GM18502 (cell line): ENCODE data around the gene MRPS34.

ENCODE experiments used
- ATAC-seq: cut with Tn5 transposase; IDR thresholded peaks from one replicate; pipeline ENCODE4 v1.9.1; 2021; ENCODE audit warnings: mild to moderate bottlenecking; ENCODE audit not compliant: unreplicated experiment, poor library complexity

MRPS34 gene

DNA sequence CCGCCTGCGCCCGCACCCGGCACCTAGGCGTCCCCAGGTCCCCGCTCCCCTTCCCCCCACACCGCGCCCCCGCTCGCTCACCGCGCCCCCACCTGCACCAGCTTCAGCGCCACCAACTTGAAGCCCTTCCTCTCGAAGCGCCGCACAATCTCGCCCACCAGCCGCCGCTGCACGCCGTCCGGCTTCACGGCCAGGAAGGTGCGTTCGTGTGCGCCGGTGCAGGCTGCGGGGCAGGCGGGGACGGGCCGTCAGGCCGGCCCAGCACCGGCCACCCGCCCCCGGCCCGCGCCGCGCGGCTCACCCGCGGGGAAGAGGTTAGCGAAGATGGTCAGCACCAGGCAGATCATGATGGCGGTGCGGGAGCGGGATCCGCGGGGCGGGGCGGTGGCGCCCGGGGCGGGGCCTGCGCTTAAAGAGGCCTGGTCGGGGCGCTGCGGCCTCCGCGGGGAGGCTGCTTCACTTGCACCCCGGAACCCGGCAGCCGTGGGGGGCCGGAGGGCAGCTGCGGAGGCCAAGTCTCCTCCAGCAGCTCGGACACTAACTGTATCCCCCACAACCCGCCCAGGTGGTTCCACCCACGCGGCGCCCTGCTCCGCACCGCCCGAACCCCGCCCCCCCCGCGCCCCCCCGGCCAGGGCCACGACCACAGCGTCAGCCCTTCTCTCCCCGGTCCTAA, 1.6 kb downstream of the MRPS34 start, which contains the start of gene NME3:
Gene NME3, minus strand, starts transcription at position 356 of the 676 bp plus-strand sequence. Its CDS starts 9 bp downstream, at position 347.
- ATAC-seq, result no peak

DNA sequence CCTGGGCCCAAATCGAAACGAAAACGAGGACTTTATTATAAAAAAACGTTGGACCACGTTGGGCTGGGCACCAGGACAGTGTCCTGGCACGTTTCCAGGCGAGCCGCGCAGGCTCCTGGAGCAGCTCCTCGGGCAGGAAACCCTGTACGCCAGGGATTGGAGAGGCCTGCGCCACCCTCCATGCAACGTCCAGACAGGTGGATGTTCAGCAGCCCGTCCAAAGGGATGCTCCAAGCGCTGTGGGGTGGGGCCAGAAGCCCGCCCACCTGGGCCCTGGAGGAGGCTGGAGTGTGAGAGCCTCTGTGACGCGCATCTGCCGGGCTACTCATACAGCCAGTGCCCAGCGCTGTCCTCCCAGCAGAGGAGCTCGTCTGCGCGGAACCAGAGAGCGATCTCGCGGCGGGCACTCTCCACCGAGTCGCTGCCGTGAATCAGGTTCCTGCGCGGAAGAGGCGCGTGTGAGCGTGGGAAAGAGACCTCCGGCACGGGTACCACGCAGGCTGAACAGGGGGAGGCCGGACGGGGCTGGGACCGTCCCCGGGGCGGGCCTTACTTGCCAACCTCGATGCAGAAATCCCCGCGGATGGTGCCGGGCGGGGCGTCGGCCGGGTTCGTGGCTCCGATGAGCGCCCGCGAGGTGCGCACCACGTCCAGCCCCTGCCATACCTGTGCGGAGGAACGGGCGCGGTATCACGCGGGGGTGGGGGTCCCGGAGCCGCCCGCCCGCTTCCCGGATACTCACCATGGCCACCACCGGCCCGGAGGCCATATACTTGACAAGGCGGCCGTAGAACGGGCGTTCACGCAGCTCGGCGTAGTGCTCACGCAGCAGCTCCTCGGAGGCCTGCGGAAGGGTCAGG, 2.4 kb downstream of the MRPS34 start:
- no peak for ATAC-seq

DNA sequence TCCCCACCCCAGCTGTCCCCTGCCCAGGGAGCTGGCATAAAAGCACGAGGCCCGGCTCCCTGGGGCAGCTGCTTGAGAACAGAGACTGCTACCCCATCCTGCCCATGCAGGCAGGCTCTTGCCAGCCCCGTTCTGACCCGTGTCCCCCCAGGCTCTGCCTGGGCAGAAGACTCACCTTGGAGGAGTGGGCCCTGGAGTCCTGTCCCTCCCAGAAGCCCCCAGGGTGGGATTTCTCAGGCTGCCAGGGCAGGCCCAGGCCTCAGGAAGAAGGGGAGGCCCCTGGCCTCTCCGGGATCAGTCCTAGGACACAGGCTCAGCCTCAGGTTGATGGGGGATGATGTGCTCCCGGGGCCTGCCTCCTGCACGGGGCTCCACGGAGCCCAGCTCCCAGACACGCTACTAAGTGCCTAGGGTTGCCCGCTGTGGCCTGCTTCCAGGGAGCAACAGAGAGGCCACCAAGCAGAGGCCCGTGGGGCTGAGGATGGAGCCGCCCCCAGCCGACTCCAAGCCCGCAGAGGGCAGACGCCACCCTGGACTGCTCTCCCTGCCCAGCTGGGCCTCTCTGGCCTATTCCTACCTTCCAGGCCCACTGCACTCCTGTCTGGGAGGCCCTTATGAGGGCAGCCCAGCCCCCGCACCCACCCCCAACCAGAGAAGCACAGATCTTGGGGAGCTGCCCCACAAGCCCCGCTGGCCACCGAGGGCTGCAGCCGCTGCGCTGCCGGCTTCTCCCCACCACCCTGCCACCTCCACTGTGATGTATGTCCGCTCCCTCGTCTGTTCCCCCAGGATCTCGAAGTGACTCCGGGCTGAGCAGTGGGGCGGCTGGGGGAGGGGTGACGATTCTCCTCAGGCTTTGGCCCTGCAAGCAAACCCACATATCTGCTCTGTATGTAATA, 3.3 kb downstream of the MRPS34 start:
- ATAC-seq, result no peak

DNA sequence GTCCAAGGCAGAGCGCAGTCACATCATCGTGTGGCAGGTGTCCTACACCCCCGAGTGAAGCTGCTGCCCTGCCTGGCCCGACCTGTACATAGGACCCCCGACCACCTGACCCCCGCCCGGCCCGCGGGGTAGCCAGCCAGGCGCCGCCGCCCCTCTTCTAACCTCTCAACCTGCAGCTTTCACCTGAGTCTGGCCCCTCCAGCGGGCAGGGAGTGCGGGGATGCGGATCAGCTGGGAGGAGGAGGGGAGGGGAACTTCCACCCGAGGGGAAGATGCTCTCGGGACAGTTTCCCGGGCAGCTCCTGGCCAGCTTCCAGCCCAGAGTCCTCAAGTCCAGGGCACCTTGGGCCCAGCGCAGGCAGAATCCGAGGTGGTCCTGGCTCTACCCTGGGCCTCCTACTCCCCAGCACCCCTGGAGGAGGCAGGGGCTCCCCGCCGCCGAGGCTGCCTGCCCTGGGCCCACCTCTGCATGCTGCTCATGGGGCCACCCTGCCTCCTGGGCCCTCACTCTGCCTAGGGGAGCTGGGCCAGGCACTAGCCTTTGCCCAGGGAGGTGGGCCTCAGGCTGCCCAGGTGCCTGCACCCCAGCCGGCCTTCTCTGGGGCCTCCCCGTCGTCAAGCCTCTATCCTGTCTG, 4.0 kb downstream of the MRPS34 start:
- no peak for ATAC-seq

DNA sequence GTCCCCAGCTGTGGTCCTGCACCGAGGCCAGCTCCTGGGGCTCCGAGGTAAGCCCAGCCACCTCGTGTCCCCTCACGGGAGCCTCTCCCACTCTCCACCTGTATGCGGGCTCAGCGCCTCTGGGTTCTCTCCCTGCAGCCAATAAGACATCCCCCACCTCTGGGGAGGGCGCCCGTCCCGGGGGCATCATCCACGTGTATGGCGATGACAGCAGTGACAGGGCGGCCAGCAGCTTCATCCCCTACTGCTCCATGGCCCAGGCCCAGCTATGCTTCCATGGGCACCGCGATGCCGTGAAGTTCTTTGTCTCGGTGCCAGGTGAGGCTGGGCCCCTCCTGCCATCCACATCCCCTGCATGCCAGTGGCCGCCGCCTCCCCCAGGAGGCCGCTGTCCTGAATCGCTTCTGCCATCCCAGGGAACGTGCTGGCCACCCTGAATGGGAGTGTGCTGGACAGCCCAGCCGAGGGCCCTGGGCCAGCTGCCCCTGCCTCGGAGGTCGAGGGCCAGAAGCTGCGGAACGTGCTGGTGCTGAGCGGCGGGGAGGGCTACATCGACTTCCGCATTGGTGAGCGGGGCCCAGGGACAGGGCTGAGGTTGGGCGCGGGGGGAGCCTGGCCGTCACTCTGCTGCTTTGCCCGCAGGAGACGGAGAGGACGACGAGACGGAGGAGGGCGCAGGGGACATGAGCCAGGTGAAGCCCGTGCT, 4.7 kb downstream of the MRPS34 start:
- no peak for ATAC-seq

DNA sequence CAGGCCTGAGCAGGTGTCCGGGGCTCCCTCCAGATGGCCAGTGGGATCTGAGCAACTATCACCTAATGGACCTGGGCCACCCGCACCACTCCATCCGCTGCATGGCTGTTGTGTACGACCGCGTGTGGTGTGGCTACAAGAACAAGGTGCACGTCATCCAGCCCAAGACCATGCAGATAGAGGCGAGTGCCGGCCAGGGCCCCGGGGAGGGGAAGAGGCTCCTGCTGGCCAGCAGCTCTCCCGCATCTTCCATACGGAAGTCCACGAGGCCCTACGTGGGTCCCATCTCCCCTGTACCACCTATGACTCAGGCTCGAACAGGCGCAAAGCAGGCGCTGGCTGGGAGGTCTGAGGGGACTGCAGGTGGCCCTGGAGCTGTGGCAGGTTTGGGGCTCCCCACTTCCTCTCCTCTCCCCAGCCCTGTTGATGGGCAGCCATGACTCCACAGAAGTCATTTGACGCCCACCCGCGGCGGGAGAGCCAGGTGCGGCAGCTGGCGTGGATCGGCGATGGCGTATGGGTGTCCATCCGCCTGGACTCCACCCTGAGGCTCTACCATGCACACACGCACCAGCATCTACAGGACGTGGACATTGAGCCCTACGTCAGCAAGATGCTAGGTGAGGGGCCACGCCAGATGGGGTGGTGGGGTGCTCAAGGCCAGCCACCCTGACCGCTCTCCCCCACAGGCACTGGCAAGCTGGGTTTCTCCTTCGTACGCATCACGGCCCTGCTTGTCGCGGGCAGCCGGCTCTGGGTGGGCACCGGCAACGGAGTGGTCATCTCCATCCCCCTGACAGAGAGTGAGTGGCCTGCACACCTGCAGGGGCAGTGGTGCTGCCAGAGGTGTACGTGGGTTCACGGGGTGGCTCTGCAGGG, 5.6 kb downstream of the MRPS34 start:
- no peak for ATAC-seq

DNA sequence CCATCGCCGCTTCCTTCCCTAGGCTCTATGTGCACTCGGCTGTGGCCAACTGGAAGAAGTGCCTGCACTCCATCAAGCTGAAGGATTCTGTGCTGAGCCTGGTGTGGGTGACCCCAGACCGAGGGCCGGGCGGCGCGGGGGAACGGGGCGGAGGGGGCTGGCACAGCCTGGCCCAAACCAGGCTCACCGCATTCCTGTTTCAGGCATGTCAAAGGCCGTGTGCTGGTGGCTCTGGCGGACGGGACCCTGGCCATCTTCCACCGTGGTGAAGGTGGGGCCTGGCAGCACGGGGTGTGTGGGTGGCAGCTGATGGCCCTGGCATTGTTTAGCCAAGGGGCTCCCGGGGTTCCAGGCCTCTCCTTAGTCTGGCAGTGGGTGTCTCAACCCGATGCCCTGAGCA, 6.2 kb downstream of the MRPS34 start:
- ATAC-seq, result no peak

DNA sequence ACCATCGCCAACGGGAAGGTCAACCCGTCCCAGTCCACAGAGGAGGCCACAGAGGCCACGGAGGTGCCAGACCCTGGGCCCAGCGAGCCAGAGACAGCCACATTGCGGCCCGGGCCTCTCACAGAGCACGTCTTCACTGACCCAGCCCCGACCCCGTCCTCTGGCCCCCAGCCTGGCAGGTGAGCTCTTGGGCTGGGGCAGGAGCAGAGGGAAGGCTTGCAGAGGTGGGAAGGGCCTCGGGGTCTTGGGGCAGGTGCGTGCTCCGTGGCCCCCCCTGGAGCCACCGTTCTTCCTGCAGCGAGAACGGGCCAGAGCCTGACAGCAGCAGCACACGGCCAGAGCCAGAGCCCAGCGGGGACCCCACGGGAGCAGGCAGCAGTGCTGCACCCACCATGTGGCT, 6.7 kb downstream of the MRPS34 start:
- ATAC-seq, result no peak

DNA sequence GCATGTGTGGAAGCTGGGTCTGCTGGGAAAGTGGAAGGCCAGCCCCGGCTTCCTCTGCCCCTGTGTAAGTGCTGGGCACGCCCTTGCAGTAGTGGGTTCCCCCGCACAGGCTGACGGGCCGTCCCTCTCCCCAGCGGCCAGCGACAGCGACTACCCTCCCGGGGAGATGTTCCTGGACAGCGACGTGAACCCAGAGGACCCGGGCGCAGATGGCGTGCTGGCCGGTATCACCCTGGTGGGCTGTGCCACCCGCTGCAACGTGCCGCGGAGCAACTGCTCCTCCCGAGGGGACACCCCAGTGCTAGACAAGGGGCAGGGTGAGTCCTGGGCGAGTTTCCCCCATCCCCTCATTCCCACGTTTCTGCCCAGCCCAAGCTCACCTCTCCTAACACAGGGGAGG, 7.1 kb downstream of the MRPS34 start:
- ATAC-seq, result no peak

DNA sequence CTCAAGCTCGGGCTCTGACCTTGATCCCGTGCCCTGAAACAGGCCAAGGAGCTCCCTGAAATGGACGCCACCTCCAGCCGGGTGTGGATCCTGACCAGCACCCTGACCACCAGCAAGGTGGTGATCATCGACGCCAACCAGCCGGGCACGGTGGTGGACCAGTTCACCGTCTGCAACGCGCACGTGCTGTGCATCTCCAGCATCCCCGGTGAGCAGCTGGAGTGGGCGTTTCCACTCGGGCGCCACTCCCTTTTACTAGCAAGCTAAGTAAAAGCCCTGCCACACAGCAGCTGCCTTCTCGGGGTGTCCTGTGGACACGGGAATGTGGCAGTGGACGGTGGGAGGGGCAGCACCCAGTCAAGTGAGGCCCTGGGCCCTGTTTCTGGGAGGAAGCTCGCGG, 8.0 kb downstream of the MRPS34 start:
- ATAC-seq, result no peak

DNA sequence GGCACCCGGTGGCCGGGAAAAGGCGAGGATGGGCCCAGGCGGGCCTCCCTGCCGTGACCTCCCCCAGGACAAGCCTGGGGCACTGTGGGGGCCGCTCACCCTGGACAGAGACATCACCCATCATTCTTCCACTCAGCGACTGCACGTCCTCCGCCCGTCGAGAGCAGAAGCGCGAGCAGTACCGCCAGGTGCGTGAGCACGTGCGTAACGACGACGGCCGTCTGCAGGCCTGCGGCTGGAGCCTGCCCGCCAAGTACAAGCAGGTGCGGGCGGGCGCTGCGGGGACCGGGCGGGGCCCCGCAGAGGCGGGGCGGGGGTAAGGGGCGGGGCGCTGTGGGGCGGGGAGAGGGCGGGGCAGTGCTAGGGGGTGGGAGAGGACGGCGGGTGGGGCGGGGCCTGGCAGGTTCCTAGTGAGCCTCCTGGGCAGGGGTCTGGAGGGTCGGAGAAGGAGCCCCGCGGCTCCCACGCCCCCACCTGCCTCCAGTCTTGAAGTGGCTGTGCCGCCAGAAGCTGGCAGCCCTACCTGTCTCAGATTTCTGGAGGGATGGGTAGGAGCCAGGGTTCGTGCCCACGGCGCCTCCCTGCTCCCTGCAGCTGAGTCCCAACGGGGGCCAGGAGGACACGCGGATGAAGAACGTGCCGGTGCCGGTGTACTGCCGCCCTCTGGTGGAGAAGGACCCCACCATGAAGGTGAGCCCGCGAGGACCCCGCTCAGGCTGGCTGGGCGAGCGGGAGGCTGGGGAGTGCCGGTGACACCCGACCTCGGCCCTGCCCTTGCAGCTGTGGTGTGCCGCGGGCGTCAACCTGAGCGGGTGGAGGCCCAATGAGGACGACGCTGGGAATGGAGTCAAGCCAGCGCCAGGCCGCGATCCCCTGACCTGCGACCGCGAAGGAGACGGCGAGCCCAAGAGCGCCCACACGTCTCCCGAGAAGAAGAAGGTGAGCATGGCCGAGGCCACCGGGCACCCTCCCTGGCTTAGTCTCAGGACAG, 9.1 kb downstream of the MRPS34 start:
- ATAC-seq, result no peak

DNA sequence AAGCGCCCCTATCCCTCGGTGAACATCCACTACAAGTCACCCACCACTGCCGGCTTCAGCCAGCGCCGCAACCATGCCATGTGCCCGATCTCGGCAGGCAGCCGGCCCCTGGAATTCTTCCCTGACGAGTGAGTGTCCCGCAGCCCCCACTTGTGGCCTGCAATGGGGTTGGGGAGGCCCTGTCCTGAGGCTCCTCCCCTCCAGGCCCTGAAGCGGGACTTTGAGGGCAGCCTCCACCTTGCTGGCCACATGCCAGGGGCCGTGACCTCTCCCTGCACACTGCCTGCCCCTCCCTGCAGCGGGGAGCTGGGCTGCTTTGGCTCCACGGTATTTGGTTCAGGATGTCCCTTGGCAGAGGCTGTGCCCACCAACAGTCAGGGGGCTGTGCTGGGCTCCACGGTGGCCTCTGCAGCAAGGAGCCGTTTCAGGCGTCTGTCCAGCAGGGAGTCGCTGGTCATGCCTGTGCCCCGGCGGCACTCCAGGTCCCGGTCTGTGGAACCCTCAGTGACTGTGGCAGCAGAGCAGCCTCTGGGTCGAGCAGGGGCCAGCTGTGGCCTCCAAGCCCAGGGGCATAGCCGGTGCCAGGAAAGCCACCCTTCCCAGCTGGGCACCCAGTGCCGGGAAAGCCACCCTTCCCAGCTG, 9.9 kb downstream of the MRPS34 start:
- ATAC-seq, result no peak

DNA sequence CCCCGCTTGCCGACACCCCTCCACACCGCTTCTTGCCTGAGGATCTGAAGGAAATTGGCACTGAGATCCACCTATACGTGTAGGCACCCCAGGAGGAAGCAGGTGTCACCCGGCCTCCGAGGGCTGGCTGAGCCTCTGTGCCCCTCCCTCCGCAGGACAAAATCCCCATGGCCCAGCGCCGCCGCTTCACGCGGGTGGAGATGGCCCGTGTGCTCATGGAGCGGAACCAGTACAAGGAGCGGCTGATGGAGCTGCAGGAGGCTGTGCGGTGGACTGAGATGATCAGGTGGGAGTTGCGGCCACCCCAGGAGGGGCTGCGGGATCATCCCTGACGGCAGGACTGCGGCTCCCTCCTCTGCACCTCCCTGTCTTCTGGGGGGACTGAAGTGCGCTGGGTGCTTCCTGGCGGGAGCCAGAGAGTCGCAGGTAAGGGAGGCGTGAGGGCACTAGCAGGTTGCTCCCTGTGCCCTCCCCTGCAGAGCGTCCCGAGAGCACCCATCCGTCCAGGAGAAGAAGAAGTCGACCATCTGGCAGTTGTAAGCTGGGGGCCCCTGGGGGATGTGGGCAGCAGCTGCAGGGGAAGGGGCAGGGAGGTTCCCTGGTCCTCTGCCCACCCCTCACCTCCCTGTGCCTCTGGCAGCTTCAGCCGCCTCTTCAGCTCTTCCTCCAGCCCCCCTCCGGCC, 10.6 kb downstream of the MRPS34 start:
- ATAC-seq, result no peak

DNA sequence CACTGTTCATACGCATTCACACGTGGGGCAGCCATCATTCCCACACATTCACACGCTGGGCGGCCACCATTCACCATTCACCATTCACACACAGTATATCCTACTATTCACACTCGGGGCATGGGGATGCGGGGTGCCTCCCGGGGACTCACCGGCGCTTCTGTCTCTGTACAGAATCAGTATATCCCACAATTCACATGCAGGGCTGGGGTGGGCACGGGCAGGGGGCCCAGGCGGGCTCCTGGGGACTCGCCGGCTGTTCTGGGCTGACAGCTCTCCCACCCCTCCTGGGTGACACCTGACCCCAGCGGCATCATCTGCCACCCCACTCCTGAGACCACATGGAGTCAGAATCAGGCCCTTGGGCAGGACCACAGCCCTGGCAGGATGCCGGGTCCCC, 11.2 kb downstream of the MRPS34 start:
- no peak for ATAC-seq

DNA sequence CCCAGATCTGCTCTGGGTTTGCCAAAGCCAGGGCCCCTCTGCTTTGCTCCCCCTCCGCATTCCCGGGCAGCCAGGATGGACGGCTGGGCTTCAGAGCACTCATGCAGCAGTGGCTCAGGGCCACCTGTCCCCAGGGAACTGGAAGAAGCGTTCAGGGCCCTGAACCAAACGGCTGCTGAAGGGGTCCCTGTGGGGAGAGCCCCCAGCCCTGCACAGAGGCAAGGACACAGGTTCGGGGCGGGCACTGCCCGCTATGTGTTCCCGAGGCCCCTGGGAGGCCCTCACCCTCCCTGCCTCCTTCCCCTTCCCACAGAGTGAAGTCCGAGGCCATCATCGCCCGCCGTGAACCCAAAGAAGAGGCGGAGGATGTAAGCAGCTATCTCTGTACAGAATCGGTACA, 12.0 kb downstream of the MRPS34 start:
- no peak for ATAC-seq

DNA sequence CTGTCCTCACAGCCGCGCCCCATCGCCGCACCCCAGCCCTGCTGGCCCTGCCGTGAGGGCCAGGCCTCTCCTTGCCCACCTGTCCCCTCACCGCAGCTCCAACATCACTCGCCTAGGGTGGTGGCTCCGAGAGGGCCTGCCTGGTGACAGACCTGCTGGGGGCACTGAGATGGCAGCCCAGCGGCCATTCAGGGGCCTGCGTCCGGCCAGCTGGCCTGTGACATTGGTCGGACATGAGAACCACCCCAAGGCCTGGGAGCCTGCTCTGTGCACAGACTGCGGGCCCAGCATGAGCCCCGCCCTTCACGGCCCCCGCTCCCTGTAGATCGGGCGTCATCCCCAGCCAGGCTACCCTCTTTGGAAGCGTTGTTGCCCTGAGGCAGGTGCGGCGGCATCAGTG, 13.4 kb downstream of the MRPS34 start:
- no peak for ATAC-seq

DNA sequence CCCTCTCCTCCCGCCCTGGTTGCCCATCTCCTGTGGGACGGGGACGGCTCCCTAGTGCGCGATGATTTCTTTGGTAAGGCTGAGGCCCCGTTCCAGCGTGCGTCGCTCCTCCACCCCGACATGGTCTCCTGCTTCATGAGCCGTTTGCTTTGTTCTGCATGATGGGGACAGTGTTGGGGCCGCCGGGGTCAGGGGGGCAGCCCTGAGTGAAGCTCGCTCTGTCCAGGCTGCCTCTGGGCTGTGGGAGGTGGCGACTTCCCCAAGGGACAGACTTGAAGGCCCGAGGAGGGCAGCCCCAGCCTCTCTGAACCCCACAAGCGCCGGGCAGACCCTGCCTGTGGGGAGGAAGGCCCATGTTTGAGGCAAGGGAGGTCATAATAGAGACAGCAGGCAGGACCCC, 14.0 kb downstream of the MRPS34 start:
- ATAC-seq, result no peak
